ENCODE measurements around the gene KL.

KL gene

GRCh38 chr13:33006134-33006533, 10.1 kb upstream of the KL start:
- DNase-seq, result no peak

DNA sequence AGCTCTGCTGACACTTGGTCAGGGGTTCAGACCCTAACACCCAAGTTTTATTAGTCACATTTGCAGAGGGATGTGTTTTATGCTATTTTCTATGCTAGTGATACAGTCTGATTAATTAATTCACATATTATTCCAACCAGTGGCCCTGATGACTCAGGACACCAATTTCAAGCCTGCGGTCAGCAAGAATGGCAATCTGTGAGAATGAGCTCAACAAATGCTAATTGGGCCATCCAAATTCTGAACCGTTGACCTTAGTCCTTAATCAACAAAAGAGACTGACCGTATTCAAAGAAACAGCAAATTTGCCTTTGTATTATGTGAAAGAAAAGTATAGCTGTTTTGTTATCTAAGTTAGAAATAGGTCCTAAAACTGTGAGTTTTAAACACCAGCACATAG, 9.6 kb upstream of the KL start:
- DNase-seq, result no peak

- DNase-seq, result no peak
These were observed 9.0 kb upstream of the KL start for GRCh38 chr13:33007237-33007636.

DNA sequence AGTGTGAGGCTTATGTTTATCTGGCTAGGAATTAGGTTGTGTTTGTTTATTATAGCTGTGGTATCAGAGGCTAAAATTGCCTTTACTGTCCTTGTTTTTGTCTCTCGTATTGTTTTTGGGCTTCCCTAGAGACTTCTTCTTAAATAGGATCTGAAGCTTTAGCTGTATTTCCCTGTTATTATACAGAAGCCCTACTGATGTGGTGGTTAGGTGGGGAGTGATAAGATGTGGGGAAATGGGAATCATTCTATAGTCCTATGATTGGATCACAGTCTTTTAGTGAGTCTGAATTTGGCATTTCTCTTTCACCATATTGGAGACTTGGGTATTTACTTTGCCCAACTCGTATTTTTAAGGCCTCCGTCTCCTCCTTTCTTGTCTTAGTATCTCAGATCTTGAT, 8.3 kb upstream of the KL start:
- no peak for DNase-seq

DNA sequence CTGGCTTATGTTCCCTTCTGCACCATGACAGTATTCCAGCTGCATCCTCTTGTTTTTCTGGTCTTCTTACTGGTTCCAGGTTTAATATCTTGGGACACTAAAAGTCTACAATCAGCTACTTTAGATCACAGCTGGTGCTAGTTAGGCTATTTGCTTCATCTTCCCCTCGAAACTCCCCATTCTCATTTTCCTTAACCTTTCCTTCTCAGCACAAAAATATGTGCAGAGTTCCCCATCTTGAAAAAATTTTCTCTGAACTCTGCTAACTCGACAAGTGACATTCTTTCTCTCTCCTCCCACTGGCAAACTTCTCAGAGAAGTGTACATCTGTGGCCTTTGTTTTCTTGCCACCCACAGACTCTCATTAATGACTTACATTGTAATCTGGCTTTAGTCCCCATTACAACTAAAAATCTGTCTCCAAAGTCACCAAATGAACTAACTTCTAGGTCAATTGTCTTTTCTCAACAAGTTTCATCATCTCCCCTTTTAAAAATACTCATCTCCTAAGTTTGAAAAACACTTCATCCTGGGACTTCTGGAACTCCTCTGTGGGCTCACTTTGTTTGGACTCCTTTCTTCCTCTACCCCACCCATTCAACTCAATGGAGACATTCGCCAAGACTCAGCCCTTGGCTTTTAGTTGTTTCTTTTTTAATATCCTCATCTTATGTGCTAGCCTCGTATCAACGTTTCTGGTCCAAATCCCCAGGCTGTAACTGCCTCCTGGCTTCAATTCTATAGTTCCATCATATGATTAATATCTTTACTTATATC, 7.1 kb upstream of the KL start:
- DNase-seq, result no peak

GRCh38 chr13:33011828-33012470, 4.3 kb upstream of the KL start:
- DNase-seq, result no peak

- DNase-seq, result peak in 1 of 3 experiments; percentile 4
These were observed 1.9 kb upstream of the KL start for GRCh38 chr13:33014291-33014690.

DNA sequence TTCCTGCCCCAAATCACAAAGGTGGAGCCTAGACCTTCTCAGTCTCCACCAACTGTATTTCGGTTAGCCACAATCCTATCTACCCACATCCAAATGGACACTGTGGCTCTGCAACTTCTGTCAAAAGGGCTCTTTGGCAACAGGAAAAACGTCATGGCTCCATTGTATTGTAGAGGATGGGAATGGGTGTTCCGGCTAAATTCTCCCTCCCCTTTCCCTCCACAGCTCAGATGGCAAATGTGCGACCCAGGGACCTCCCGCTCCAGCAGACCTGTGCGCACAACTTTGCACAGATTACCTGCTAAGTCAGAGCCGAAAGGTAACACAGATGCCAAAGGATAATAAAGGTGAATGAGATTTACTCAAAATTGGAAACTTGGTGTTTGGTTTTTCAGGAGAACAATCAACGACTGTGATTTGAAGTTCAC, 968 bp upstream of the KL start:
- DNase-seq, result no peak

DNA sequence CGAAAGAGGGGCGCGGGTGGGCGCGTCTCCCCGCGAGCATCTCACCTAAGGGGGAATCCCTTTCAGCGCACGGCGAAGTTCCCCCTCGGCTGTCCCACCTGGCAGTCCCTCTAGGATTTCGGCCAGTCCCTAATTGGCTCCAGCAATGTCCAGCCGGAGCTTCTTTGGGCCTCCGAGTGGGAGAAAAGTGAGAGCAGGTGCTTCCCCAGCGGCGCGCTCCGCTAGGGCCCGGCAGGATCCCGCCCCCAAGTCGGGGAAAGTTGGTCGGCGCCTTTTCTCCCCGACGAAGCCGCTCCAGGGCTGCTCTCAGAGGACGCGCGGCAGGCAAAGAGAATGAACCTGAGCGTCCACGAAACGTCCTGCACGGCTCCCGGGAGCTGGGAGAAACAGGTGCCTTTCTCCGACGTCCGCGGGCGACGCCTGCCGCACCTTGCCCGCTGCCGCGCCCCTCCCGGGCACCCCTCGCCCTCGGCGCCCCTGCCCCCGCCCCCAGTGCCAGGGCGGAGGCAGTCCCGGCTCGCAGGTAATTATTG, 366 bp upstream of the KL start:
- DNase-seq, result no peak

DNA sequence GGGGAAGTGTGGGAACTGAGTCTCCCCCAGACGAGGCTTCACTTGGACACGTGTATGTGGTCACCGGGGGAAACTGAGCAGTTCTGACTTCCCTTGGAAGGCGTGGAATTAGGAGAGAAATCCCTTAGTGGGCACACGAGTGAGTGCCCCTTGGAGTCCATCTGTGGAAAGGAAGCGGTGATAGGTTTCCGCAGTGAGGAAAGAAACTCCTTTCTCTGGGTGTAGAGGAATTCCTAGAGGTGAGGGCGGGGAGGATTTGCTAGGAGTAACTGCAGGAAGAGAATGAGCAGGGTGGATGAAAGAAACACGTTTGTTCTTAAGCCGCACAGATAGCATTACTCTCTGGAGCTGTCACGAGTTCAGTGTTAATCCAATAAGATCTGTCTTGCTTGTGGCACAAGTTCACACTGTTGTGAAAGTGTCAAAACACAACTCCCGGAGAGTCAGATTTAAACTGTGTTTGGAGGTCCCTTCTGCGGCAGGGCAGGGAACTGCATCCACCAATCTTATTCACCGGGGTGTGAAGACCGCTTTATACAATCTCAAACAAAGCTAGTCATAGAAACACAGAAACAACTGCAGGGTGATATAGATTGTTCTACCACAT, 1.2 kb downstream of the KL start:
- no peak for DNase-seq

DNA sequence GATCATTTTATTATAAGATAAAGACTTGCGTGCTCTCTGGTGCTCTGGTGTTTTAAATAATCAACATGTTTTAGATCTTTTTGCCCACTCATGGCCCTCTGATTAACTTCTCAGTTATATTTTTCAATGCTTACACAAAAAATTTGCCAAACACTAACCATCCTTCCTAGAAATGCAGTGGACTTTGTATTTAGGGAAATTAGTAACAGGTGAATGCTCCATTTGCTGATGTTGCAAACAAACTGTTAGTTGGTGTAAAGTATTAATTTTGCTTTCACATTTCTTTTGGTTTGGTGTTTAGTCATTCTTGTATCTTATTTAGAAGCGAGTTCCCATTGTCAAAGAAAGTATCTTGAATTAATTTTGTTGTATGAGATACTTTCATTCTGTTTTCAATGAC, 2.7 kb downstream of the KL start:
- DNase-seq, result no peak

- no peak for DNase-seq
These were observed 6.8 kb downstream of the KL start for GRCh38 chr13:33022986-33023385.

DNA sequence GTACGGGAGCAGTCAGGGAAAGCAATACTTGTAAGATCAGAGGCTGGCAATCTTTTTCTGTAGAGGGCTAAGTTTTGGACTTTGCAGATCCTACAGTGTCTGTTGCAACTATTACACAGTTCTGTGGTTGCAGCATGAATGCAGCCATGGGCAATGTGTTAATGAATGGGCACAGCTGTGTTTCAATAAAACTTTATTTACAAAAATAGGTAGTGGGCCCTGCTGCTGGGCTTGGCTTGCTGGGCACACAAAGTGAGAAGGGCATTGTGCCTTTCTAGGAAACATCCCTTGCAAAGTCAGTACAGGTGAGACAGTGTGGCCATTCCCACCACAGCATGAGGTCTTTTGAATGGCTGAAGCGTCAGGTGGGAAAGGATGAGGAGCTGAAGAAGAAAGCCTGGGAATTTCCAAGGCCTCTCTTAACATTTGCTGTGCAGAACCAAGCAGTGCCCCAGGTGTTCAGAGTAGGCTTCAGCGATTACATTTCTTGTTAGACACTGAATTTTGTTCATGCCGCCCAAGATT, 9.1 kb downstream of the KL start:
- DNase-seq, result no peak

GRCh38 chr13:33026489-33027152, 10.4 kb downstream of the KL start:
- no peak for DNase-seq

- no peak for DNase-seq
These were observed 12.4 kb downstream of the KL start for GRCh38 chr13:33028620-33029019.

DNA sequence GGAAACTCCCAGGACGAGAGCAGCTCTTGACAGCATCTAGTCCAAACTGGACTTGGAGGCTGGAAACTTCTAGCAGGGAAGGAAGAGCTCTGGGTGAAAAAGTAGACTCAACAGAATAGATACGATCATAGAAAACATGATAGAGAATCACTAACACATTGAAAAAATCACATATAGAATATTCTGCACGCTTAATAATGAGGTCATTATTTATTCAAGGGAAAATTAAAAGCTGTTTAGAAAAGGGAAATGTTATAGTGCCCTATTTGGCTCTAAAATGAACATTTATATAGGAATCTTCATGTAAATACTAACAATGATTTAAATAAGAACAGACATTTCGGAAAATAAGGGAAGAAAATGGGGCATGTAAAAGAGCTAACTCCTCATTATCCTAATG, 15.1 kb downstream of the KL start:
- DNase-seq, result no peak

DNA sequence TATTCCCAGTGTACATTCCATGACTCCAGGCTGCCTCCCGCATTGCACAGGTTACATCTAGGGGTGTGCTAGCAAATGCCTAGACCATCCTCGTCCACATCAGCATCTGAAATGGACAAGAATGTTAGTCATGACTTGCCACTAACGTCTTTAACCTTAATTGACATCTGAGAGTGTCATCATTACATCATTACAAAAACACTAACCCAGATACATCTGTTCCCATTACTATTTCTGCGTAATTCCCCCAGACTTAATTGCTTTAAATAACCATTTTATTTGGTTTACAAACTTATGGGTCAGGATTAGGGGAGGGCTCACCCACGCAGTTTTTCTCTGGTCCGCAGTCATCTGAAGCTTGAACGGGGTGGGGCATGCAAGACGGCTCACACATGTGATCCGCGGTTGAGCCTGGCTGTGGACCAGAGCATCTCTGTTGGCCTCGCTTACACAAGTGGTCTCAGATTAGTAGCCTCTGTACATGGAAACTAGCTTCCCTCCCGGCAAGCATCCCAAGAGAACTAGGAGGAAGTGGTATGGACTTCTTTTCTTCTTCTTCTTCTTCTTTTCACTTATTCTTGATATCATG, 15.9 kb downstream of the KL start:
- no peak for DNase-seq

DNA sequence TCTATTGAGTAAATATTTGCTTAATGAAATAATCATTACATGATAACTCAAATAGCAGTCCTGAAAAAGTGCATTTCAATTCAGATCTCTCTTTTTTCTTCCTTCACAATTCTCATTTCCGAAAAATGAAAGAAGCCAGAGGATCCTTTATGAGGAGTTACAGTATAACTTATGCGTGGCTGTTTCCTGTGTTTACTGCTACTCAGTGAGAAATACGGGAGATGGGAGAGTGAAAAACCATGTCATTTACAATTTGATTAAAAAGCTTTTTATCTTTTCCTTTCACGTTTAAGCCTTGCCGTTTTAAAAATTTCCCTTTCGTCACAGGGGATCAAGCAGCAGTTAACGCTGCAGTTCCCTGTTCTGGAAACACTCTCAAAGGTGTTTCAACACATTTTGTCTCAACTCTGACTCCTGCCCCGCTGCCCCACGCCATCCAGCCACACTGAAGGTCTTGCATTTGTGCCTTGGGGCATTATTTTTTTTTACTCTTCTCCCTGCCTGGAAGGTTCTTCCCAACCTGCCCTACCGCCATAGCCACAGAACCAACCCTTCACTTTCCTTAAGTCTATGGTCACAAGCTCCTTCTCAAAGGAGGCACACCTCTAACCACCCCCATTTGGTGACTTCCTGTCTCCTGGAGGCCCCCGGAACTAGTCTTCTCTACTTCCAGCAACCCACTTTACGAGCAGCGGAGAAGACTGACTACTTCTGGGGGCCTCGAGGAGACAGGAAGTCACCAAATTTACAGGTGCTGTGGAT, 17.0 kb downstream of the KL start:
- DNase-seq, result no peak

DNA sequence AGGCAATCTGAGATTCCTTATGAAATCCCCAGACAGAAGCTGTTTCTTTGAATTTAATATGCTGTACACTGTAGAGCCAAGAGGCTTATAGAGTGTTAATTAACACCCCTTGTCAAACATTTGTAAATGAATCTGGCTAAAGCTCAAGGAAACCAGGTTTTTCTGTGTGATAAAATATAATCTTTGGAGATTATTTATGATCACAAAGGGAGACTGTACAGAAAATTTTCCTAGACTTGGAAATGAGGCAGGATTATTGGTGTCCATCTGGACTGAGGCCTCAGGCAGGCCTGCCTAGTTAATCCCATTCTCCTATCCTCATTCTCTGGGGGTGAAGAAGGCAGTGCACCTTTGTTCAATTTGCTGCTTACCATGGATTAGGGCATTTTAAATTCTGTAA, 17.8 kb downstream of the KL start:
- DNase-seq, result no peak

- DNase-seq, result no peak
These were observed 18.8 kb downstream of the KL start for GRCh38 chr13:33034882-33035520.

DNA sequence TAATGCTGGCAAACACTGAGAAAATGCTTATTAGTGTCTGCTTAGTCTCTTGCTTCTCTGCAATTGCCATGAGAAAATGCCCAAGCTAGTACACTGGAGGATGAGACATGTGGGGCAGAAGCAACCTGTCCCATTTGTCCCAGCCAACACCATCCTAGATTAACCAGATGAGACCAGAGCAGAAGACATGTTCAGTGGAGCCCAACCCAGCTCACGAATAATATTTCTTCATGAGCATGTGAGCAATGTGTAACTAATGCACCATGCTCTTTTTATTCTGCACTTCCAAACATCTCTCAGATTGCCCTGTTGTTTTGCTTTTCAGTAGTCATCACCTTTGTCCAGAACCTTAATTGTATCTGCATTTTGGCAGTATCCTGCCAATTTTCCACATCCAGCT, 21.4 kb downstream of the KL start:
- no peak for DNase-seq

DNA sequence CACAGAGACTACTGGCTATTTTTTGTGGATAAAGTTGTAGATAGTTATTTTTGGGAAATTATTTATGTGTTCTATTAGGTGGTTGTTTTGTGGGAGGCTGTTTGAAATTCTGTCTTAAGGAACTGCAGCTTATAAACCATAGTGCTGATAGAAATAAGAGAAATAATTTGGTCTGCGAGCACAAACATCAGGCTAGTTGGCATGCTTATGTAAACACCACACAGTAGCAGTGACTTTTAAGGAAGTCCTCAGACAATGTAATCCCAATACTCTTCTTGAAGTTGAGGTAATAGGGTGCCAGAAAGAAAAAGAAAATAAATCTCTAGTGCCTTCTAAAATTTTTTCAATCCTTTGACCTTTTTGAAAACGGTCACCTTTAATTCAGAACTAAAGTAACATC, 23.9 kb downstream of the KL start:
- no peak for DNase-seq

All from NCI-H1417 (cell line).